NCI-H2196 treated with DMSO at 0.1 percent for 48 hours (cell line): ENCODE data around the gene CLEC17A.

Source experiments
- DNase-seq: peaks from one replicate; lab custom pipeline; 2025; ENCODE audit not compliant: unreplicated experiment; lab: John Stamatoyannopoulos, UW

The CLEC17A gene

GRCh38 chr19:14648506-14648905, 65.6 kb downstream of the CLEC17A start:
- no peak for DNase-seq

- DNase-seq, result no peak
Measured at GRCh38 chr19:14649020-14649419, 66.1 kb downstream of the CLEC17A start.

GRCh38 chr19:14650161-14650560, 67.3 kb downstream of the CLEC17A start:
- no peak for DNase-seq

GRCh38 chr19:14654786-14655560, 72.1 kb downstream of the CLEC17A start:
- DNase-seq, result no peak

- no peak for DNase-seq
Measured at GRCh38 chr19:14655726-14656125, 72.8 kb downstream of the CLEC17A start.

- no peak for DNase-seq
Measured at GRCh38 chr19:14659874-14660489, 77.1 kb downstream of the CLEC17A start.

- no peak for DNase-seq
Measured at GRCh38 chr19:14661372-14661924, 78.6 kb downstream of the CLEC17A start.
